DMS153 (cell line): ENCODE data around the gene ADAT1.

Experiments
- DNase-seq: peaks from one replicate; lab custom pipeline; 2025; lab: John Stamatoyannopoulos, UW

ADAT1 gene, protein sequence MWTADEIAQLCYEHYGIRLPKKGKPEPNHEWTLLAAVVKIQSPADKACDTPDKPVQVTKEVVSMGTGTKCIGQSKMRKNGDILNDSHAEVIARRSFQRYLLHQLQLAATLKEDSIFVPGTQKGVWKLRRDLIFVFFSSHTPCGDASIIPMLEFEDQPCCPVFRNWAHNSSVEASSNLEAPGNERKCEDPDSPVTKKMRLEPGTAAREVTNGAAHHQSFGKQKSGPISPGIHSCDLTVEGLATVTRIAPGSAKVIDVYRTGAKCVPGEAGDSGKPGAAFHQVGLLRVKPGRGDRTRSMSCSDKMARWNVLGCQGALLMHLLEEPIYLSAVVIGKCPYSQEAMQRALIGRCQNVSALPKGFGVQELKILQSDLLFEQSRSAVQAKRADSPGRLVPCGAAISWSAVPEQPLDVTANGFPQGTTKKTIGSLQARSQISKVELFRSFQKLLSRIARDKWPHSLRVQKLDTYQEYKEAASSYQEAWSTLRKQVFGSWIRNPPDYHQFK

DNA sequence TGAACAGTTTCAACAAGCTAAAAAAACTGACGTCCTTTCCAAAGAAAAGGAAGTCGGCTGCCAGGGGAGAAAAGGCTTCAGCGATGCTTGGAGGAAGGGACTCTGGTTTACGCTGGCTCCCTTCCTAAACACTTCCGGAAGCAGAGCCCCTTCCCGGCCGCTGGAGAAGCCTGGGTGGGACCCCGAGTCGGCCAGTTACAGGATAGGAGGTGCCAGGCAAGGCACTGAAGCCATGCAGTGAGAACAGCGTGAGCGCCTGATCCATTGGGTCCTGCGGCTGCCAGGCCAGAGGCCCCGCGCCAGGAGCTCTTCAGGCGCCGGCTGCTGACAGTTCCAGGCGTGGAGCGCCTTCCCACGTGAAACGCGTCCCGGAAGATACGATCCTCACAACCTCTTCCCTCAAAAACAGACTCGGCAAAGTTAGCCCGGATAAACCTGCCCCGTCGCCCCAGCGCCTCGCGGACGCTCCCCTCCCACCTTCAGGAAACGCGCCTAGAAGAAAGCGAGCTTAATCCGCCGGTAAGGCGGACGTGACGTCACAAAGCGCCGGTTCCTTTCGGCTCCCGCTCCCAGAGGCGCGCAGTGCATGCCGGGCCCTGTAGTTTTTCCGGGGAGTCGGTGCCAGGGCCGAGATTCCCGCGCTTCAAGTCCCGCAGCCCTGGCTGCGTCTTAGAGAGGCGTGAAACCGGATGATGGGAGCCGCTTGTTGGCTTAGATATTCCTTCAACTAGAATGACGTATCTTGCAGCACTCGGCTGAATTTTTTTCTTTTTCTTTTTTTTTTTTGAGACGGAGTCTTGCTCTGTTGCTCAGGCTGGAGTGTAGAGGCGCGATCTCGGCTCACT lies at the start of gene ADAT1:
Gene ADAT1 (minus strand): TSS at position 521 of the 845 bp plus-strand sequence. CDS start 2,482 bp downstream, outside the sequence.
- peak; percentile 97 for DNase-seq

DNA sequence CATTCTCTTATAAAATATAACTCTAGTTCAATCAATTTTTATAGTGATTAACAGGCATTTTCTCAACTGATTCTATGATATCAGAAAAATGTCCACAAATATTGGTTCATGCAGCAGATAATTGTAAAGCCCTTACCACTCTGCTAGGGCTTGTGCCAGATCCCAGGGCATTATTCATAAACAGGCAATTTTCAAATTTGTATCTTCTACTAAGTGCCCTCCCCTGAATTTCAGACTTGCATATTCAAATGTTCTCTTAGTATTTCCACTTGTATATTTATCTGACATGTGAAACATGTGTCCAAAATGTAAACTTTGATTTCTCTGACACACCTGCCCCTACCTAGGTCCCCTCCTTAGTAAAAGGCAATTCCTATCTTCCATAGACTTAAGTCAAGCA lies 44.4 kb upstream of the ADAT1 start:
- no peak for DNase-seq

DNA sequence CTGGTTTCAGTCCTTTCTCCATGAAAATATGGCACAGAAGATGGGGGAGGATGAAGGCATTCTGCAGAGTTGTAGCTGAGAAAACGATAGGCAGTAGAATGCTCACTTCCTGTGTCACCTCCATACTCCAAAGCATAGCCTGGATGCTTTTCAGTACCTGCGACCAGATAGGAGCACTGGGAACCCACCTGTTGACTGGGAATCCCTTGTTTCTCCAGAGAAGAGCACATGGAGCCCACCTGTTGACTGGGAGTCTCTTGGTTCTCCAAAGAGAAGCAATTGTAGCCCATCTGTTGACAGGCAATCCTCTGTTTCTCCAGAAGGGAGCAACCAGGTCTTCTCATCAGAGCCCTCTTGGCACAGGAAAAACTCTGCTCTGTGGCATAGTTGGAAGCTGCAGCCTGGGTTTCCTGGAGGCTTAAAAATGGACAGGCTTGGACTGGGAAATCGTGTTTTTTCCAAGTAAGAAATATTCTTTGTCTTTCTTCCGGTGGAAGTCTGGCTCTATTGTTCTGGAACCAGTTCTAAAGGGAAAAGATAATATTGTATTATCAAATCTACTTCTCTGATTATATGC lies 37.7 kb upstream of the ADAT1 start:
- no peak for DNase-seq

DNA sequence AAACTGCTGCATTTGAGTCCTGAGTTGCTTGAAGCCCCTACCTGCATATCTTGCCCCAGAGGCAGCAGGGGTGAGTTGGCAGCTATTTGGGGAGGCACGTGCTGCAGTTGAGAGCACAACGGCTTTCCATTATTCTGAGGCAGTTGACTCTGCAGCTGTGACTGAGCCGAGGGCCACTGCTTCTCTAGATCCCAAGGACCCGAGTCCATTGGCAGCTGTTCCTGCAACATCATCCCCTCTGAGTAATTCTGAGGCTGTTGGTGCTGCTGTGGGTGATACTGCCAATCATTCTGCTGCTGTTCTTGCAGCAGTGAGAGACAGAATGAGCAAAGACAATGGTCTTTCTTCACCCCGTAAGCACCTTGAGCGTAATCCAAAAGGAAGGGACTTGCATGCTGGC lies 37.2 kb upstream of the ADAT1 start:
- DNase-seq = no peak

DNA sequence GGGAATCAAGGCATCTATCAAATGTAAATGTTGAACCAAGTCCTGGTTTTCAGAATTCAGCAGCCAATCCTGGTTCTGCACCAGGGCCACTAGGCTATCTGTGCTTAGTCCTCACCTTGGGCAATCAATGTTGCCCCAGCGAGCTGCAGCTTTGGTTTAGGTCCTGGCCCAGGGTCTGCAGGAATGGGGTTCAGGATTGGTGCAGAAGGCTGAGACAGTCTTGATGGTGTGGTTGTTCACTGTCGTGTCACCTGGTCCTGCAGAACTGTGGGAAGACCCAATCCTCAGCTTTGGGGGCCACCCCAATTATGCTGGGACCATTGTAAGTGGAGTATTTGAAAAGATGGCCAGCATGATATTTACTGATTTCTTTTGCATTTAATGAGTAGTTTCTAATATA lies 35.1 kb upstream of the ADAT1 start:
- no peak for DNase-seq

DNA sequence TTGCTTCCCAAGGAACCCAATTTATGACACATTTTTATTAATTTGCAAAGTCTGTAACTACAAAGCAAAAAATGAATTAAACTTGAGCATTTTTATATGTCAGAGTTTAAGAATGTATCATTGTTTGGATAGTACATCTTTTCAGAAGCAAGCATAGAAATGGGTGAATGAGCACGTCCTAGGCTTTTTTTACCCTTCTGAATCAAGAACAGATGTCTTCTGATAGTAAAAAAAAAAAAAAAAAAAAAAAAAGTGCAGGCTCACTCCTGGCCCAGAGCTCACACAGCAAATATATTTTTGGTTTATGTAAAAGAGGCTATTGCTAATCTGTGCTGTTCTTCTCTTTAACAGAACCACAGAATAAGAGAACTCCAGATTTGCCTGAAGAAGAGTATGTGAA lies 30.8 kb upstream of the ADAT1 start:
- DNase-seq = no peak

DNA sequence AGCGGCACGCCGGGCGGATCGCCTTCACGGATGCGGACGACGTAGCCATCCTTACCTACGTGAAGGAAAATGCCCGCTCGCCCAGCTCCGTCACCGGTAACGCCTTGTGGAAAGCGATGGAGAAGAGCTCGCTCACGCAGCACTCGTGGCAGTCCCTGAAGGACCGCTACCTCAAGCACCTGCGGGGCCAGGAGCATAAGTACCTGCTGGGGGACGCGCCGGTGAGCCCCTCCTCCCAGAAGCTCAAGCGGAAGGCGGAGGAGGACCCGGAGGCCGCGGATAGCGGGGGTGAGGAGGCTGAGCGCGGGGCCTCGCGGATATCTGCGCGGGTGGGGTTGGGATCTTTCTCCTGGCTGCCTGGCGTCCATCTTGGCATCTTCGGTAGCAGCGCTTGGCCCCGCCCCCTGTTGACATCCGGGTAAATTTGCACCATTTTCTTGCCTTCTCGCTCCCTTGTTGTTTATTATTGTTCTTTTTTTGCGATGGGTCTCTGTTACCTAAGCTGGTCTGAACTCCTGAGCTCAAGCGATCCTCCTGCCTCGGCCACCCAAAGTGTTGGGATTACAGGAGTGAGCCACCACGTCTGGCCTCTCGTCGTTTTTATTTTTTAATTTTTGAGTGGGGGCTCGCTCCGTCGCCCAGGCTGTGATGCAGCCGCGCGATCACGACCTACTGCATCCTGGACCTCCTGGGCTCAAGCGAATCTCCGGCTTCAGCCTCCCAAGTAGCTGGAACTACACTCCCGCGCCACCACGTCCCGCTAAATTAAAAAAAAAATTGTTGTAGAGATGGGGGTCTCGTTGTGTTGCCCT lies 25.4 kb upstream of the ADAT1 start:
- DNase-seq = peak; percentile 16

DNA sequence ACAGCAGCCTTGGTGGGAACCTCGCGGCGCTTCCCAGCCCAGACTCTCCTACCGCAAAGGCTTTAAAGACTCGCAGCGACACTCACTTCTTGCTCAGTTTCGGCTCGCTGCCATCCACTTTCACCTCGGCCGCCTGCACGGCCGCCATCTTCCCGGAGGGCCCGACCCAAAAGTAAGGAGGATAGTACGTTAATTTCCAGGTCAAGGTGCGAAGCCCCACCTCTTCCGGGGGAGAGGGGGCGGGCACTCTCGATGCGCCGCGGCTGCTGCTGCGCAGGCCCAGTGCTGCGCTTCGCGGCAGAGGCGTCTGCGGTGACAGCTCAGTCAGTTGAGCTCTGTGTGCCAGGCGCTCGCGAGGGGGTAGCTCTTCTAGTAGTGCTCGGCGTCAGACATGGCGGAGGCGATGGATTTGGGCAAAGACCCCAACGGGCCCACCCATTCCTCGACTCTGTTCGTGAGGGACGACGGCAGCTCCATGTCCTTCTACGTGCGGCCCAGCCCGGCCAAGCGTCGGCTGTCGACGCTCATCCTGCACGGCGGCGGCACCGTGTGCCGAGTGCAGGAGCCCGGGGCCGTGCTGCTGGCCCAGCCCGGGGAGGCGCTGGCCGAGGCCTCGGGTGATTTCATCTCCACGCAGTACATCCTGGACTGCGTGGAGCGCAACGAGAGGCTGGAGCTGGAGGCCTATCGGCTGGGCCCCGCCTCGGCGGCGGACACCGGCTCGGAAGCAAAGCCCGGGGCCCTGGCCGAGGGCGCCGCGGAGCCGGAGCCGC lies 24.6 kb upstream of the ADAT1 start, which contains the start of the genes KARS1 and TERF2IP:
Gene KARS1 (minus strand): TSS at position 174 of the 773 bp plus-strand sequence. CDS start 26 bp downstream, at position 148.
Gene TERF2IP (plus strand): TSS at position 282 of the 773 bp plus-strand sequence. CDS start 110 bp downstream, at position 392.
- peak; percentile 83 for DNase-seq

DNA sequence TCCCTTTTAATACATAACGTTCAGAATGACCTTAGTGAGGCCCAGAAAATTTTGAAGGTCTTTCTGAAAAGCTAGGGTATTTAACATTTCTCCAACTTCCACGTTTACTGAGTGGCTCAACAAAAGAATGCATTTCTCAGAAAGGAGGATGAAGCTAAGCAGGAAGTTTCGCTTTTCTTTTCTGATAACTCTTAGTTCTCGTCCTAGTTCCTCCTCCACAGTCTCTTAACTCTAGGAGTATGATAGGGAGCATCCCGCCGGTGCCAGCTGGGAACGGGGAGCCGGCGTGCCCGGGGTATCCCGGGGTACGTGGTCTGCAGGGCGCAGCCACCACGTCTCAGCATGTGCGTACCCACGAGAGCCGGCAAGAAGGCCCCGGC lies 24.0 kb upstream of the ADAT1 start:
- no peak for DNase-seq

DNA sequence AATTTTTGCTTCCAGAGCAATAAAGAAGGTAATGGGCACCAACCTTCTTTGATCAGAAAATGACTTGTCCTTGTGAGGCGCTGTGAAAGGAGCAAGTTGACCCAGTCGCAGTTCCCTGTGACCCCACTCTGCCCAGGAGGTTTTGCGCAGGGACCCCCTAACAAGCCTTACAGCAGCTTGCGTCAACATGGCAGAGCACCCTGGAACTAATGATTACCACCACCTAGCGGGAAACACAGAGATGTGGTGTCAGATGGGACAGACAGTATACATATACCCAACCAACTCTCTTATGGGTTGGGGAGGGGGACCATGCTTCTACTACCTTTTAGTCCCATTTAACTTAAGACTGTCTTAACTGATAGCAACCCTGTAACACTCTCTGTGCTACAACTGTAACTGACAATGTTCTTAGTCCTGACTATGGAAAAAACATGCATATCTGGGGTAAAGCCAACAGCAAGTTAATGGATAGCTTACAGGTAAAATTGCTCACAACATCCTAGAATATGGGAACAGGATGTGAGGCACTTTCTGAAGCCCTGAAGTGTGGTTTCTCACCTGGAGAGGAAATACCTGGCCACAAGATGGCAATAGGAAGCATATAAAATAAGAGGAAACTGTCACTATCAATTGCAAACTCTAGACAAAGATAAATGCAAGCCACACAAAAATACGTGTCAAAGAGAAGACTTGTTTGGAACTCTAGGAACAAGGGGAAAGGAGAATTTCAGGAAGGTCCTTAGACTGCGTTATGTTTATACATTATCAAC lies 21.3 kb upstream of the ADAT1 start:
- DNase-seq = no peak

DNA sequence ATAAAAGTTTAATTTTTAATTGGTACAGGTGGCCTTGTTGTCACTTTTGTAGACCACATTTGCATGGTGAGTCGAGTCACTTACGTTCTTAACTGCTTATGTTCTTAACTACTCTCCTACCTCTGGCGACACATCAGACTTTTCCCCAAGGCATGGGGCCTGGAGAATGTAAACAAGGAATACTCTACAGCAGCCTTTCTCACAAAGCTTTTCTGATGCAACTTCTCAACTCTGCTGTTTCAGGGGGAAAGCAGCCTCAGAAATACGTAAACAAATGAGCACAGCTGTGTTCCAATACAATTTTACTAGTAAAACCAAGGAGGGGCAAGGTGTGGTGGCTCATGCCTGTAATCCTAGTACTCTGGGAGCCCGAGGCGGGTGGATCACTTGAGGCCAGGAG lies 17.5 kb upstream of the ADAT1 start:
- no peak for DNase-seq

DNA sequence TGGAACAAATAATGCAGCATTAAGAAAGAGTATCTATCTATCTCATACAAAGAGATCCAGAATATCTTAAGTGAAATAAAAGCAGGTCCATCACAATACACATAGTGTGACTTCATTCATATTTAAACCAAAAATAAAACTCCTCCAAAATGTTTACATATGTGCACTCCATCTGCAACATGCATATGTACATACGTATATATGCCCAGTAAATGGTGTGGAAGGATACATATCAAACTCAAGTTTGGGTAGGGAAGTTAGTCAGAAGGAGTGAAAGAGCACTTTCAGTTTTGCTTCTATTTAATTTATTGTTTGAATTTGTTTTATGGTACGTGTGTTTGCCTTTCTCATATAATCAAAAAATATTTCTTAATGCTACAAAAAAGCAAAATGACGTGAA lies 12.0 kb upstream of the ADAT1 start:
- no peak for DNase-seq

DNA sequence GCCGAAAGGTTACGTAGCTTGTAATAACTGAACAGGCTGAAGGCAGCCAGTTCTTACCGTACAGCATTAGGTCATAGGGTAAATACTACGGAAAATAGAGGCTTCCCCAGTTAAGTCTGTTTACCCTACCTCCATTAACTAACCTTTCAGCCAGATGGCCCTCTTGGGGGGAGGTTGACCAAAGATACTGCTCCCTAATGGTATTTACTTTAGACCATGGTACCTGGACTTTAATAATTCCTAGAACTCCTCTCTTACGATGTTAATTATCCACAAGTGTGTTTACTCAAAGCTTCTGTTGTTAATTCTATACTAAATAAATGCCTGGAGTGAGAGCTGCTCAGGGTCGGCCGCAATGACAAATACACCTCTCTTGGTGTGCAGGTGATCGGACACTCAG lies 9.8 kb upstream of the ADAT1 start:
- DNase-seq = peak; percentile 94

DNA sequence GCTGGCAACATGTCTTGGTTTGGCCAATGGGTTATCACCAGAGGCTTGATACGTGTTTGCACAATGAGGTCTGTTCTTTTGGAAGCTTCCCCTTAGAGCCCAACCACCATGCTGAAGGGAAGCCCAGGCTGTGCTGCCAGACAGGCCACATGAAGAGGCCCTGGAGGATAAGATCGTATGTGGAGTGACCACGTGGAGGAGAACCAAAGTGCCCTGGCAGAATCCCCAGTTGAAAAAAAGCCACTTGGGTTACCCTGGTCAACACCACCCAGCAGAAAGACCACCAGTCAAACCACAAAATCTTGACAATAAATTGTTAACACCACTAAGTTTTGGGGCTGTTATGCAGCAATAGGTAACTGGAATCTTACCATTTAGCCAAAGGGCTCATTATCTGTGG lies 7.0 kb upstream of the ADAT1 start:
- no peak for DNase-seq

DNA sequence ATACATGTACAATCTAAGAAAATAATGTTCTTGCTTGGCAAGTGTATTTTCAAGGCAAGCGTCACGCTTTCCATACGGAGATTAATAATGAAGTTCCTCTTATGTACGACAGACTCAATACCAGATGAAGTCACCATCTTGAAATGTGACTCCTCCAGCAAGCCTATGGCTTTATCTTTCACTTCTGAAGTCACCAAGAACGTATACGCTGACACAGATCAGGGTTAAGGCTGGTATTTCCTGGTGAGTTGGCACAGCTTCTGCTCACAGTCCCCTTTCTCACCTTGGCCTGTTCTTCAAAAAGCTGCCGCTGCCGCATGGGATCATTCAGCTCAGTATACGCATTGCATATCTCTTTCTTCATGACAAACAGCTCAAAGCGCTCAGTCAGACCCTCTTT lies 6.1 kb upstream of the ADAT1 start:
- no peak for DNase-seq

DNA sequence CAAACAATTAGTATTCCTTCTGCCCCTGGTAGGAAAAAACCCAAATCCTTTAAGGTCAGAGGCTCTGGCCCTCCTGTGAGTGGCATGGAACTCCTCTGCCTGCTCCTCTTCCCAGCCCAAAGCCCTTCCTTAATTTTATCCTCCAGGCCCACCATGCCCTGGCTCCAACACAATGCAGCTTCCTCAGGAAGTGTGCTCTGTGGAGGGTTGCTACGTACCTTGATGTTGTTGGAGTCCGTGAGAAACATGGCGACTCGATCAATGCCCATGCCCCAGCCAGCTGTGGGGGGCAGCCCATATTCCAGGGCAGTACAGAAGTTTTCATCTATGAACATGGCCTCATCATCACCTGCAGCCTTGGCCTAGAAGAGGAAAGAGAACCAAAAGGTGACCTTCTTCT lies 5.3 kb upstream of the ADAT1 start:
- DNase-seq = no peak

DNA sequence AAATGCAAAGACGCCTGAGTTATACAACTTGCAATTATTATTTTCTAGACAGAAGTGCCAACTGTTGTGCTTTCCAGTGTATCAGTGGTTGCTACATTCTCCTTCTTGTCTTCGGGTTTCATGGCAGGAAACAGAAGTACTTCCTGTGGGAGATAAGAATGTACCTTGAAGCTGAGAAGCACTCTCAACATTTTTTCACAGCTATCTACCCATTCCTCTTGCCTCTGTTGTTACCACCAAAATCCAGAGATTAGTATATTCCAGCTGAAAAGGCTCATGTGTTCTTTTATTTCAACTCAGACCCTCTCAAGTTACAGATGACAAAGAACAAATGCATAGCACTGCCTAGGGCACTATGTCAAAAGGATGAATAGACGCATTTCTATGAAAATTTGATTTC lies 4.8 kb upstream of the ADAT1 start:
- DNase-seq = no peak

DNA sequence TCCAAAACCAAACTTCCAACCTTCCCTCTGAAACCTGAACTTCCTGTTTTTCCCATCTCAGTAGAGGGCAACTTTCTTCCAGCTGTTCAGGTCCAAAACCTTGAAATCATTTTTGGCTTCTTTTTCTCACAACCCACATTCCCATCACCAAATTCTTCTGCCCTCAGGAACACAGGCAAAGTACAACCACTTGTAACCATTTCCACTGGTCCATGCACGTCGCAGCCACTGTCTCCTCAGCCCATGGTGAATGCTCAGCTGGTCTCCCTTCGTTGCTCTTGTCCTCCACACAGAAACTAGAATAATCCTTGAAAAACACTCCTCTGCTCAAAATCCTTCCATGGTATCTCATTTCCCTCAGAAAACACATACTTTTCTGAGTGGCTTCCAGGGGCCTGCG lies 3.7 kb upstream of the ADAT1 start:
- no peak for DNase-seq

DNA sequence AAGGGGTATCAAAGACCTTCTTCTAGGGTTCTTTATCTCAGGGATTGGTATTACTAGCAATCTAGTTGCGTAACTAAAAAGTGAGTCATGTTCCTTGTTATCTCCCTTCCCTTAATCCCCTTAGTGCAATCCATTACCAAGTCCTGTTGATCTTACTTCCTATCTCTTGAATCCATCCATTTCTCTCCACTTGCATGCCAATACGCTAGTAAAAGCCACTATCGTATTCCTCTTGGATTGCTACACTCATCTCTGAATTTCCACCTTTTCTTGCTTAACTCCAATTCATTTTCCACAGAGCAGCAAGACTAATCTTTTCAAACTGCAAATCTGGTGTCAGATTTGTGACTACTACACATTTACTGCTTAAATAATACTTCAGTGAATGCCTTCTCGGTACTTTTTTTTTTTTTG lies 1.8 kb upstream of the ADAT1 start:
- no peak for DNase-seq

DNA sequence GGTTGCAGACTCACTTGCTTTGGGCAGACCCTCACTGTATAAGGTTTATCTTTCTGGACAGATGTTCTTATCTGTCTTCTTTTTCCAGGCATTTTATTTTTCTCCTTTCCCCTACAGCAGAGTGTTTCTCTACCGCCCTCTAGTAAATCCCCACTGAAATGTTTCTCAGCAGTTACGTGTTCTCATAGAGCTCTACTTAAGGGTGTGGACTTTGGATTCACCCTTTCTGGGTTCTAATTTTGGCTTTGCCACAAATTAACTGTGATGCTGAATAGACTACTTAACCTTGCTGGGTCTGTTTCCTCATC lies 2.0 kb downstream of the ADAT1 start:
- DNase-seq = no peak
